M059J (cell line): ENCODE results near the gene GNG7. TPM values are rescaled to one million over a fixed set of nuclear protein-coding genes. Genes with fewer than 3 reads are reported as not detected.
"Not testable (repeated sequence)": the region's sequence is repeated elsewhere in the genome, so short reads cannot be mapped to it uniquely, and the experiment has no call there.

Experiments used
- DNase-seq: peaks from one replicate; pipeline ENCODE4 v3.0.0-alpha.2; 2012; ENCODE audit warnings: low read depth
- total RNA-seq: library from RNA; depleted of rRNA; stranded (reverse); fragments of >200 nt; shearing (Covaris generic); gene quantifications from 2 replicates; pipeline ENCODE4 v1.2.3, GENCODE V29; 2014

The GNG7 gene
- total RNA-seq, 1 experiment from 2014 or later: not detected

DNA sequence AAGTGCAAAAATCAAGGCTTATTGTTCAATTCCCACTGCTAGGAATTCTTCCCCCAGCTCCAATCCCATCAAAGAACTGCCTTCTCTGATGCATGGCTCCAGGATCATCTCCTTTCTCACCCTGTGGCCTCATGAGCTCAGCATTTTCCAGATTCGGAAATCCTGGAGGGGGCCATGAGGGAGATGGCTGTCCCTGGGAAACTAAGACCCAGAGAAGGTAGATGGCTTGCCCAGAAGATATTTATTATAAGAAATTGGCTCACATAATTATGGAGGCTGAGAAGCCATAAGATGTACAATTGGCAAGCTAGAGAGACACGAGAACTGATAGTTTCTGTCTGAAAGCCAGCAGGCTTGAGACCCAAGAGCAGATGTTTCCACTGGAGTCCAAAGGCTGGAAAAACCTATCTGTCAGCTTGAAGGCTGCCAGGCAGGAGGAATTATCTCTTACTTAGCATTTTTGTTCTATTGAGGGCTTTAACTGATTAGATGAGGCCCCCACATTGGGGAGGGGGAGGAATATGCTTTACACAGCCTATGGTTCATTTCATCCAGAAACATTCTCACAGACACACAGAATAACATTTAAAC, 168.0 kb downstream of the GNG7 start:
- DNase-seq: no peak

- DNase-seq: peak; percentile 55
These were observed 168.6 kb downstream of the GNG7 start for GRCh38 chr19:2533686-2534422.

GRCh38 chr19:2533072-2533425, 169.4 kb downstream of the GNG7 start:
- no peak for DNase-seq

DNA sequence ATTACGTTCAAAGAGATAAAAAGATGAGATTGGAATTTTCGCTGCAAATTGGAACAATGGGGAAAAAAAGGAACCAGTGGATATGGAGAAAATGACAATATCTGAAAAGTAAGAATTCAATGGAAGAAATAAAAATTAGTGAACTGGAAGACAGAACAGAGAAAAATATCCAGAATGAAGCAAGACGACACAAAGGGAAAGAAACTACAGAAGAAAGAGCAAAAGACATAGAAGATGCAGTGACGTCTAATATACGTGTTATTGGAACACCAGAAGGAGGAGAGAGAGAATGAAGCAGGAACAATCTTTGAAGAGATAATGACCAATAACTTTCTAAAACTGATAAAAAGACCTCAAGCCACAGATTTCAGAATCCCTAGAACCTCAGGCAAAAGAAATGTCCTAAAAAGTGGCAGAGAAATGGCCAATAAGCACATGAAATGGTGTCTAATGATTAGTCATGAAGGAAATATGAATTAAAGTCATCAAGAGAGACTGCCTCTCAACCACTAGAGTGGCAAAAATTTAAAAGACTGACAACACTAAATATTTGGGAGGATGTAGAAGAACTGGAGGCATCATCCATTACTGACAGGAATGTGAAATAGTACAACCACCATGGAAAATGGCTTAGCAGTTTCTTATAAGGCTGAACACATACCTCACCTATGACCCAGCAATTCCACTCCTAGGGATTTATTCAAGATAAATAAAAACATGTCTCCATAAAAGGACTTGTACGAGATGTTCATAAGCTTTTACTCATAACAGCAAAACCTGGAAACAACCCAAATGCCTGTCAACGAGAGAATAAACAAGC, 170.0 kb downstream of the GNG7 start:
- peak; percentile 99 for DNase-seq

GRCh38 chr19:2529942-2530341, 172.6 kb downstream of the GNG7 start:
- DNase-seq: not testable (repeated sequence)

GRCh38 chr19:2529473-2529918, 173.0 kb downstream of the GNG7 start:
- peak; percentile 98 for DNase-seq

DNA sequence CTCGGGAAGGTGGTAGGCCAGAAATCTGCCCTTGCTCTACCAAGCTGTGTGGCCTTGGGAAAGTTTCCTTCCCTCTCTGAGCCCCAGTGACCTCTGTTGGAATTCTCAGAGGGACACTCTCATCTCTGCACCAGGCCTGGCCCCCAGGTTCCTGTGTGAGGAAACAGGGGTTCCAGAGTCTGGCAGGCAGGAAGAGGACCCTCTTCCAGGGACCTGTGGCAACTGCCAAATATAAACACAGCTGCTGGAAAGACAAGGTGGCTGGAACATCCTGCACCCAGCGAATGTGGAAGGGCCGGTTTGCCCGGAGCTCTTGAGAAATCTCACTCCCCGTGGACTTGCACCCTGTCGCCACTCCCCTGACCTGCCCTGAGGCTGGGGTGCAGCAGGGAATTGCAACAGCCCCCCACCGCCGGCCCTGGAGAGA, 173.8 kb downstream of the GNG7 start:
- DNase-seq: no peak

DNA sequence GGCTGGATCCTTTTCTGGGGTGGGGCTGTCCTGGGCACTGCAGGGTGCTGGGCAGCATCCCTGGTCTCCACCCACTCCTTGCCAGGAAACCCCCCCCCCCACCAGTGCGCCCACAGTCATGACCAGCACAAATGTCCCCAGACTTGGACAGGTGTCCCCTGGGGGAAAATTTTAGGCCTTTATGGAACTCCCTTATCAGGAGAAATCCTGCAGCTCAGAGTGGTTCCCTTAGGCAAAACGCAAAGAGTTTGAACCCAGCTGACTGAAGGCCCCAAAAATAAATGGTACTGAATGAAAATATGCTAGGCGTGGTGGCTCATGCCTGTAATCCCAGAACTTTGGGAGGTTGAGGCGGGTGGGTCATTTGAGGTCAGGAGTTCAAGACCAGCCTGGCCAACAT, 174.8 kb downstream of the GNG7 start:
- no peak for DNase-seq

DNA sequence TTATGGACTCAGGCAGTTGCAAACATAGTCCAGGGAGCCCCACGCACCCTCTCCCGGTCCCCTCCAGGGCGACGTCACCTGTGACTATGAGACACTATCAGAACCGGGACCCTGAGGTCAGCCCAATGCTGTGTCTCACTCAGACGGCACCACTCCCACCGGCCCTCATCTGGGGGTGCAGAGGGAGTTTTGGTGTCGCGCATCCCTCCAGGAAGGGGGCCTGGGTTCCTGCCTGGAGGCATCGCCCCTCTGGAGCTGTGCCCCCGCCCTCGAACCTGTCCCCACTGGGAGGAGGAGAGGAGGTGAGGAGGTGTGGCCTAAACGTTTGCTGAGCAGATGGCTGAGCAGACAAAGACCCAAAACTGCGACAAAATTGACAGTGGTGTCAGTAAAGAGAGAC, 175.3 kb downstream of the GNG7 start:
- DNase-seq: no peak

DNA sequence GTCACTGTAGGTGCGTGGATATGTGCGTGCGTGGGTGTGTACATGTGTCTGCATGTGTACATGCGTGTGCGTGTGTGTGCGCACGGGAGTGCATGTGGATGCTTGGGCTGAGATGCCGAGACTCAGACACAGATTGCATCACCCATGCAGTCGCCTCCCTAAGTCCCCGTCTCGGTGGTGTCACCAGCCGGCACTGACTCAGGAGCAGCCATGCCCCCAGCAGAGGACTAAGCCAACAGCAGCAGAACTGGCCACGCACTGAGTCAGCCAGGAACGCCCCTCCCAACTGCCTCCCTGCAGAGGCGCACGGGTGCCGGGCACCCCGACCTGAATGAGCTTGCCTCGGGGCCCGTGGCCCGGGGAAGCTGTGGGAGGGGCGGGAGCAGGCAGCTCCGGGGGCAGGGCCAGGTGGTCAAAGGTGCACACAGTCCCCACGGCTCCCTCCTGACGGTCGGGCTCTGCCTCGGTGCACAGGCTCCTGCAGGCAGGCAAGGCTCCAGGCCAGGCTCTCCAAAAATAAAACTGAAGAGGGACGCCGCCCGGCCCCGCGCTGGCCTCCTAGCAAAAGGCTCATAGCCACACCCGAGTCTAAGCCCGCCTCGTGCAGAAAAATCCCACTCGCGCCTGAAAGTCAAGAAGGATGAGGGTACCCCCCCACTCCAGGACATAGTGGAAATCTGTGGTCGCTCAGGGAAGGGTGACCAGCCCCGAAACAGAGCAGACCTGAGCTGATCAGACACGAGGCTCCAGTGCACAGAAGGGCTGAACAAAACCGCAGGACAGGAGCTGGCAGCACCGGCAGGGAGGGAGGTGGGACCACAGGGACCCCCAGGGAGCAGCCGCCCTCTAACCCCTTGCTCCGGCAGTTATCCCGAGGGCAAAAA, 177.4 kb downstream of the GNG7 start:
- DNase-seq: peak; percentile 93

GRCh38 chr19:2524361-2524839, 178.1 kb downstream of the GNG7 start:
- DNase-seq: no peak

DNA sequence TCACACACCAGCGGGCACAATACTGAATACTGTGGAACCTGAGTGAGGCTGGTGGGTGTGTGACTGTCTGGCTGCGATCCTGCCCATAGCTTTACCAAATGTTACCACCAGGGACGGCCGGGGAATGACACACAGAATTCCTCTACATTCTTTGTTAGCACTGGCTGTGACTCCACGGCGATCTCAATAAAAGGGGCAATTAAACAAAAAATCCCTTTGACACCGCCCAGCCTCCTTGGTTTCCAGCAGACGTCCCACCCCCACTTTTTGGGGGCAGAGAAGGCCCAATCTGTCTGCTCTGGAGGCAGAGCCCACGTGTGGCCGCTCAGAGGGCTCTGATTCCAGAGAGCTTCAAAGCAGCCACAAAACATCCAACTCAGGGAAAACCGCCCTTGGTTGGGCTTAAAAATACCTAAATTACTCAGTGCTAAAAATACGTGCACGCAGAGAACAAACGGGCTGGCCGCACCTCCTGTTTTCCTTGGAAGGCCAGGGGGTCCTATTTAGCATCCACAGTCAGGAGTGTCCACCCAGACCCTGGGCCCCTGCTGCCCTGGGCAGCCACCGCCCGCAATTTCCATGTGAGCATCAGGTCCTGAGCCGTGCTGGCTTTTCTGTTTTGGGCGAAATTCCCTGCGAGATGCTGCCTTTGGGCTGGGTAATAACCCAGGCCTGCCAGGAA, 178.7 kb downstream of the GNG7 start:
- peak; percentile 79 for DNase-seq

DNA sequence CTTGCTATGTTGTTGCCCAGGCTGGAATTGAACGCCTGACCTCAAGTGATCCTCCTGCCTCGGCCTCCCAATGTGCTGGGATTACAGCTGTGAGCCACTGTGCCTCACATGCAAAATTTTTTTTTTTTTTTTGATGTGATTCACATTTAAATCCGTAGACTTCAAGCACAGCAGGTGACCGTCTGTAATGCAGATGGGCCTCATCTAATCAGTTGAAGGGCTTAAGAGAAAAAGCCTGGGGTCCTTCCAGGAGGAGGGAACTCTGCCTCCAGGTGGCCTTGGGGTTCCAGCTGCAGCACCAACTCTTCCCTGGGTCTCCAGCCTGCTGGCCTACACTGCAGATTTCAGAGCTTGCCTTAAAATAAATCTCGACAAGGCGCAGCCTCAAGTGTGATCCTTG, 183.0 kb downstream of the GNG7 start:
- DNase-seq: no peak

GRCh38 chr19:2518856-2519255, 183.6 kb downstream of the GNG7 start:
- peak; percentile 49 for DNase-seq

- peak; percentile 57 for DNase-seq
These were observed 184.5 kb downstream of the GNG7 start for GRCh38 chr19:2517881-2518601.

DNA sequence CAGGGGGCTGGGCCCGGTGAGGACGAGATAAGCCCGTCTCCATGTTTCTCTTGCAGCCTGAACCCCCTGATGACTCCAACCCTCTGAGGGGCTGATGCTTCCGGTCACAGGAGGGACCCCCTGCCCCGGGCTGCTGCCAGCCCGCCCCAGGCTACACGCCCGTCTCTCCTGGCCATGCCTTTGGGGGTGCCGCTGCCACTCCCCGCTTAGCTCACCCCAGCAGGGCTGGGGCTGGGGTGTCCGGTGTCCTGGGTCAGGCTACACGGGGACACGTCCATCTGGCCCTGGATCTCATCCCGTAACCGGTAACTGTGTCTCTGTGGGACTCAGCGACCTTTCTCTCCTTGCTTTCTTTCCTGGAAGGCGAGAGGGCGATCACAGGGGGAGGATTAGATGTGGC, 185.8 kb downstream of the GNG7 start:
- no peak for DNase-seq

DNA sequence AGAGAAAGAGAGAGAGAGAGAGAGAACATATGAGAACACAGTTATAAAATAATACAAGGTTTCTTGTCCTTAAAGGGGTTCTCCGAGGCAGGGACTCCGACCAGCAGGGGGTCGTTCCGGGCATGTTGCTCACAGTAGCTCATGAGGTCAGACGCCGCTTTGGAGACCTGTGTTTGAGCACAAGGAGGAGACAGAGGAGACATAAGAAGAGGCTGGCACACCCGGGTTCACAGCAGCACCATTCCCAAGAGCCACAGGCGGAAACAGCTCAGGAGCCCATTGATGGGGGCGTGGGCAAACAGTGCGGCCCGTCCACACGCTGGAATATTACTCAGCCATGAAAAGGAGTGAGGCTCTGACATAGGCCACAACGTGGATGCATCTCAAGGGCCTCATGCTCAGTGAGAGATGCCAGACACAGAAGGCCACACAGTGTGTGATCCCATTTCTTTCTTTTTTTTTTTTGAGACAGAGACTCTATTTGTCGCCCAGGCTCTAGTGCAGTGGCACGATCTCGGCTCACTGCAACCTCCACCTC, 187.4 kb downstream of the GNG7 start:
- DNase-seq: no peak

GRCh38 chr19:2512523-2513431, 189.7 kb downstream of the GNG7 start:
- no peak for DNase-seq

- no peak for DNase-seq
These were observed 190.5 kb downstream of the GNG7 start for GRCh38 chr19:2511991-2512390.
